HG03460 (cell line): ENCODE measurements around the gene BRAP.
"Not testable (repeated sequence)": the region's sequence is repeated elsewhere in the genome, so short reads cannot be mapped to it uniquely, and the experiment has no call there.

Experiments used
- ATAC-seq: cut with Tn5 transposase; IDR thresholded peaks from one replicate; pipeline ENCODE4 v1.9.1; 2021; ENCODE audit not compliant: unreplicated experiment

The BRAP gene

DNA sequence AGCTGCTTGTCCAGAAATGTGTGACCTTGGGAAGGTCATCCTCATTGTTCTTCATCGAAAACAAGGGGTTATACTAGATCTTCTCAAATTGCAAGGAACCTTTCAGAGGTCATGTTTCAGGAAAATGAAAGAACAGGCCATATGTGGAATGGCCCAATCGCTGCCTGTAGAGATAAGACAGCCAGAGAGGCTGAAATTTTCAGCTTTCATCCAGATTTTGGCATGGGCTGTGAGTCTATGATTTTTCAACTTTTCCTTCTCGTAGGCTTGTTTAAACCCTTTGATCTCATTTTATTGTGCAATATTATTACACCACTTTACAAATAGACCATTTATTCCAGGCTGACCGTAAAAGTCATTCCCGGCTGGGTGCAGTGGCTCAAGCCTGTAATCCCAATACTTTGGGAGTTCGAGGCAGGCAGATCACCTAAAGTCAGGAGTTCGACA is 69.6 kb downstream of the BRAP start:
- ATAC-seq: no peak

DNA sequence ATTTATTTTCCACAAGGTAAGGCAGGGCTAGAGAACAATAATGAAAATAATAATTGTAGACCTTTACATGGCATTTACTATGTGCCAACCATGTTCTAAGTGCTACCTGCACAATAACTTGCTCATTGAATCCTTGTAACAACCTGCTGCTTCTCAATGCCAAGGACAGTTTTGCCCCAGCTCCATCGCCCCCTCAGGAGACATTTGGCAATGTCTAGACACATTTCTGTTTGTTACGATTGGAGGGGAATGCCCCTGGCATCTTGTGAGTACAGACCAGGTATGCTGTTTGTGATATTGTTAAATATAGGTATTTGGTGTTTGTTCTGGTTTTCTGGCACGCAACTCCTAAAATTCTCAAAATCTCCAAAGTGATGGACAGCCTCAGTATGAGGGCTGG is 78.5 kb downstream of the BRAP start:
- no peak for ATAC-seq

DNA sequence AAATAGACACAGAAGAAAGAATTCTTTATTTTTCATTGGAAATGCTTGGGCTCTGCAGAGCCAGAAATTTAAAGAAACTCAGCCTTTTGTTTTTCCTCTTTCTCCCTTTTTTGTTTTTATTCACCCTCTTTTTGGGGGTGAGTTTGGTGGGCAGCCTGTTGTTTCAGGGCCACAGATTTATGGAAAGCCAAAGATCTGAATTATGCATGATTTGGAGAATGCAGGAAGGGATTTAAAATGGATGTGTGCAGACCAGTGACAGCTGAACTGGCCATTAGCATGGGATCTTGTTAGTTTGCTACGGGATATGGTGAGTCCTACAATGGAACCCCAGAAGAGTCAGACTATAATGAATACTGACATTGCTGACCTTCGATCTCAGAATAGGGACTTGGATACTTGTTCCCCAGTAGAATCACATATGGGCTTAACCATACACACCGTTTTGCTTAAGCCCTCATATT is 79.0 kb downstream of the BRAP start:
- no peak for ATAC-seq

DNA sequence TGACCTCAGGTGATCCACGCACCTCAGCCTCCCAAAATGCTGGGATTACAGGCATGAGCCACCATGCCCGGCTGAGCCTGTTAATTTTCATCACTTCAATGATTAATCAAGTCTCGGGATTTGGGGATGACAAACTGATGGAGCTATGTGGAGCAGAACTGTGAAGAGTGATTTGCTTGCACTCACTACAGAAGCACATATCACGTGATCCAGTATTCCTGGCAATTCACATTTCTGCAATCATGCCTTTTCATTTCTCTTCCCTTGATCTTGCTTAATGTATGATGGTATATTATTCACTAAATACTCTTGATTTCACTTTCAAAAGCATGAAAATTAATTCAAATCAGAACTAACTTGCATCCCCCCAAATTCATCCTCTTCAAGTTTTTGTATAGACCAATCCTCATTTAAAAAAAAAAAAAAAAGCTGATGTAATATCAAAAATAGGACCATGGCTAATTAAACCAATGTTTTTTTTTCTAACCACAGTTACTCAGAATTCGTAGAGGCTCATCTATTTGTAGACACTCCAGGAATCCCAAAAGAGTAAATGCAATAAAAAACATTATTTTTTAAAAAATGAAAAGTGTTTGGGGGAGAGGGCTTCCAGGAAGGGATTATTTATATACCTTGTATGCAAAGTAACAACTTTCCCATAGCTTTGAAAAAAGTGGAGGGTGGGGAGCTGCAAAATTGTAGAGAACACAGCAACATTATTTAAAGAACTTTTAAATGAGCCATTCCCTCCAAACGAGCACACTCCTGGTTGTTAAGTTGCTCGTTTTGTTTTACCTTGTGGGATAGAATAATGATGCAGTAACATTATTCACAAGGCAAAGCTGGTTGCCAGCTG is 79.6 kb downstream of the BRAP start:
- ATAC-seq: no peak

DNA sequence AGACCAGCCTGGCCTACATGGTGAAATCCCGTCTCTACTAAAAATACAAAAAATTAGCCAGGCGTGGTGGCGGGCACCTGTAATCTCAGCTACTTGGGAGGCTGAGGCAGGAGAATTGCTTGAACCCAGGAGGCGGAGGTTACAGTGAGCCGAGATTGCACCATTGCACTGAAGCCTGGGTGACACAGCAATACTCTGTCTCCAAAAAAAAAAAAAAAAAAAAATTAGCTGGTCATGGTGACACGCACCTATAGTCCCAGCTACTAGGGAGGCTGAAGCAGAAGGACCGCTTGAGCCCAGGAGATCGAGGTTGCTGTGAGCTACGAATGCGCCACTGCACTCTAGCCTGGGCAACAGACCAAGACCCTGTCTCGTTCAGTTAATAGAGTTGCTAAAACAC is 82.9 kb downstream of the BRAP start:
- ATAC-seq: not testable (repeated sequence)

DNA sequence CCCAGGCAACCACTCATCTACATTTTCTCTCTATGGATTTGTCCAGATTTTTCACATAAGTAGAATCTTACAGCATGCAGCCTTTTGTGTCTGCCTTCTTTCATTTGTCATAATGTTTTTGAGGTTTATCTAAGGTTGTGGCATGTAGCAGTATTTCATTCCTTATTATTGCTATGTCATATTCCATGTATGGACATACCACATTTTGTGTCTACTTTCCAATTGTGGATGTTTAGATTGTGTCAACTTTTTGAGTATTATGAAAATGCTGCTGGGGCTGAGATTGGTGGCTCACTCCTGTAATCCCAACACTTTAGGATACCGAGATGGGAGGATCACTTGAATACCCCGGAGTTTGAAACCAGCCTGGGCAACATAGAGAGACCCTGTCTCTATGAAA is 83.4 kb downstream of the BRAP start:
- no peak for ATAC-seq

DNA sequence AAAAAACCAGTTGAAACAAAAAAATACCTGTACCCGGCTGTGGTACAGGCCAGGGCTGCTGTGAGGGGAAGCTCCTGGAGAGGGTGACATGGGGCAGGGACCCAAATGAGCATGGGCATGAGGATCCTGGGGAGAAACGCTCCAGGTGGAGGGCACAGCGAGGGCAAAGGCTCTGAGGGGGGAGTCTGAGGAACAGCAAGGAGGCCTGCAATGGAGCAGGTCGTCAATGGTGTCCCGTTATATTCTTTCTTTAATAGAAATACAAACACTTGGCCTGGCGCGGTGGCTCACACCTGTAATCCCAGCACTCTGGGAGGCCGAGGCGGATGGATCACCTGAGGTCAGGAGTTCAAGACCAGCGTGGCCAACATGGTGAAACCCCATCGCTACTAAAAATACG is 84.8 kb downstream of the BRAP start:
- ATAC-seq: not testable (repeated sequence)

DNA sequence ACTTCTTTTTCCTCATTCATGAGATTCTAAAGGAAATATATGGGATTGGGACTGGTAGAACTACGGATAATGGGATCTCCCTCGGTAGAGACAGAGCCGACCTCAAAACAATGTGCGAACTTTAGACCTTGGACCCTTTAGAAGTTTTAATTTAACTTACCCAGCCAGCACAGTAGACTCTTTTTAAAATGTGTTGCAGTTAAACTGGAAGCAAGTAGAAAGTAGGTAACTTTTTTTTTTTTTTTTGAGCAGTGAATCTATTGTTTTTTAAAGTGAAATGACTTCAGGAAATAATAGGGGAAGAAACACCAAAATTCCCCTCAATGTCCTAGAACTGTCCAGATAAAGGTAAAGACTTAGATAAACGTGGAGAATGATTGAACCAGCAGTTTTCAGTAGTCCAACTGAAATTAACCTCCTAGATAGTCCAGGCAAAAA is 85.5 kb downstream of the BRAP start:
- no peak for ATAC-seq

DNA sequence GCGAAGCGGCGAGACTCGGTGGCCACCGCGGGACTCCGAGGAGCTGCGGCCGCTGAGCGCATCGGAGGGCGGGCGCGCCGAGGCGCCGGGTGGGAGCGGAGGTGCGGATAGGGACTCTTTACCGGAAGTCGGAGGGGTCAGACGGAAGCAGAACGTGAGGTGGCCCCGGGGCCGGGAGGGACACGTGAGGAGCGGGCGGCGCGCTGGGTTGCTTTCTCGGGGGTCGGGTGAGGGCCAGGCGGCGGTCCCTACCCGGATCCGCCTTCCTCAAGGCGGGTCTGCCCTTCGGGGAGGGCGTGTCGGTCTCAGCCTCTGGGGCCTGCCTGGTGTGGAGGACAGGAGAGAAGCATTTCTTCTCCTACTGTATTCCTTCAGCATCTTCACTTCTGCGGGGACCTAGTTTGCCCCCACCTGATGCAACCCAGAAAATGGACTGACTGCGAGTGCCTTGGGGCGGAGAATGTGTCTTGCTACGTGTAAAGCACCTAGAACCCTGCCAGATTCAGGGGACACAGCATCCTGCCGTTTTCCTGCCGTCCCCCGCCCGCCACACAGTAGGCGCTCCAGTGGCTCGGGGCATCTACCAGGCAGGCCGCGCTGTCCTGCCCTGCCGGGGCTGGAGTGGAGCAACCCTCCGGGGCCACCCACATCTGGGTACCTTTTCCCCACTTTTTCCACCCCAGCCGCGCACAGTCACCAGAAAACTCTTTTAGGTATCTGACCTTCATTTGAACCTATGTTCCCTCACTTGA is 86.1 kb downstream of the BRAP start:
- ATAC-seq: peak; percentile 66

DNA sequence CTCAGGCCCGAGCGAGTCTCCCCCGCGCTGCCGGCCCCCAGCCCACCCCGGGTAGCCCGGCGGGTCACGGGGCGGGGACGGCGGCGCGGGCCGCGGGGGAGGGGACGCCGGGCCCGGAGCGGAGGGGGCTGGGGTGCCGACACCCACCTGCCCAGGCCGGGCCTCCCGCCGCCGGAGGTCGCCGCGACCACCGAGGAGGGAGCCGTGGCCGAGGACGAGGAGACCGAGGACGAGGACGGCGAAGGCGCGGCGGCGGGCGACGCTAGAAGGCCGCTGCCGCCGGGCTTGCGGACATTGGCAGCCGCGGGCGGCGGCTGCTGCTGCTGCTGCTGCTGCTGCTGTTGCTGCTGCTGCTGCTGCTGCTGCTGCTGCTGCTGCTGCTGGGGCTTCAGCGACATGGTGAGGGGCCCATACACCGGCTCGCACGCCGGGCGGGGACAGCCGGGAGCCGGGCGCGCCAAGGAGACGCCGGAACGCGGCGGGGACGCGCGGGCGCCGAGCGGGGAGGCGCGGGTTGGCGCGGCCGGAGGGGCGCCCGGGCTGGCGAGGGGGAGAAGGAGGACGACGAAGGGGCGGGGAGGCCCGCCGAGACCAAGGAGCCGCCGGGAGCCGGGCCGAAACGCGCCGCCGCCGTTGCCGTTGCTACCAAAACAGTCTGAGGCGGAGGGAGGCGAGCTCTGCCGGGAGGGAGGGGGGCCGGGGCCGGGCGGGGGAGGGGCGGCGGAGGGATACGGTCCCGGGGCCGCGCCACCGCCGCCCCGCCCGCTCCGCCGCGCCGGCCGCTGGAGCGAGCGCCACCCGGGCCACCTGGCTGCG is 86.9 kb downstream of the BRAP start, which contains the start of gene ATXN2:
TSS of gene ATXN2 (minus strand) at position 679 of the 816 bp plus-strand sequence. CDS start at position 398, 281 bp downstream.
- ATAC-seq: peak; percentile 40

DNA sequence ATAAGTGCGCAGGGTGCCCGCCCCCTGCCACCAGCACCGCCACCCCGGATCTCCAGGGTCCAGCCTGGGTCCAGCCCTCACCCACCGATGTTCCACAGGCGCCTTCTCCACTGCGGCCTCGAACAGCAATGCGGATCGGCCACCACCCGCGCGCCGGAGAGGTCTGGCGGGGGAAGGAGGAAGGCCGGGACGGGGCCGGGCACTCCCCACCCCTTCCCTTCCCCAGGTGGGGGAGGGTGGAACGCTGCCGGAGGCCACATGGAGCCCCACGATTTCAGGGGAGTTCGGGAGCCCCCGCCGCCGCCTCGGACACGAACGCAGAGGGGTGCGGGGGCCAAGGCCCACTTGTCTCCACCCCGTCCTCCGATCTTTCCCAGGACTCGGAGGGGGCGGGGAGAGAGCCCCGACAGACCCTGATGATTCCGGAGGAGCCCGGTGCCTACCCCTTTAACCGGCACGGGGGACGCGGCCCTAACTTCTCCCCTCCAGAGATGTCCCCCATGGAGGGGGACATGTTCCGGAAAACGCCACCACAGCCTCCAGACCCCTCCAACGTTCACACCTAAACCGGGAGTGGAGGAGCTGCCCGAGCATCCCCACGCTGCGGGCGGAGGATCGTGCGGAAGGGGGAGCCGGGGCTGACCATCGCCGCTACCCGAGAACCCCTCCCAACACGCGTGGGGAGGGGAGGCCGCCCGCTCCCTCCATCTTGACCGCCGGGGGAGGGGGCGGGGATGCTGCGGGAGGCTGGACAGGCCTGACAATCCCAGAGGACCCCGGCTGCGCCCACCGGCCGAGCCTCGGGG is 87.7 kb downstream of the BRAP start:
- ATAC-seq: peak; percentile 9

DNA sequence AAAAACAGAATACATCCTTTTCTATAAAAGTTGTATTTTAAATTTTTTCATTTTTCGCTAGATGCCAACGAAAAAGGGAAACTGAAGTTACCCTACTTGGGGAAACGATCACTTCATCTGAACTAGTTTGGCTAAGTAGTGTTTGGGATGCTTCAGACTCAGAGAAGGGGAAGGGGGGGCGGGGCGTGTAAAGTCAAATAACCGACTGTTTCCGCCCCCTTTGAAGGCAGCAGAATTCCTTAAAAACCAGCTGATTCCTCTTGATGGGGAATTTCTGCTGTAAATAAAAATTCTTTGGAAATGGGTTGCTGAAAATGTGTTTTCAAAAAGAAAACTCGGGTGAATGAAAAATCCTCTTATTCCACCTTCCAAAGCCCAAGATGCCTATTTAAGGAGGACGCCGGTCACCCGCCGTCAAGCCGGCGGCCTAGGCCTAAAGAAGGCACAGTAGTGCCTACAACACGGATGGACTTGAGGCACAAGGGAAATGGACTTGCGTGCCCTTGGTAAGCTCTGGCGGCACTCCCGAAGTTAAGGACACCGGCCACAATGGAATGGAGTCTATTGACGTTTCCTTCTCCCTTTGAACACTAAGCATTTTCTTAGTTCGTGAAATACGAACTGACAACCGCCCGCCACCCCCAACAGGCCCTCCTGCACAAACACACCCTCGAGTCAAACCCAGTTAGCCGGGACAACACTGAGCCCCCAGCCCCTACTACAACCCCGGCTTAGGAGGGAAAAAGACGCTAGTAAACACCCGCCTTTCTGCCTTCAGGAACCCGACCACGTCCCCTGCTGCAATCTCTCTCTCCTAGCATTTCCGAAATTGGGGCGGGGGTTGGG is 88.5 kb downstream of the BRAP start:
- no peak for ATAC-seq

DNA sequence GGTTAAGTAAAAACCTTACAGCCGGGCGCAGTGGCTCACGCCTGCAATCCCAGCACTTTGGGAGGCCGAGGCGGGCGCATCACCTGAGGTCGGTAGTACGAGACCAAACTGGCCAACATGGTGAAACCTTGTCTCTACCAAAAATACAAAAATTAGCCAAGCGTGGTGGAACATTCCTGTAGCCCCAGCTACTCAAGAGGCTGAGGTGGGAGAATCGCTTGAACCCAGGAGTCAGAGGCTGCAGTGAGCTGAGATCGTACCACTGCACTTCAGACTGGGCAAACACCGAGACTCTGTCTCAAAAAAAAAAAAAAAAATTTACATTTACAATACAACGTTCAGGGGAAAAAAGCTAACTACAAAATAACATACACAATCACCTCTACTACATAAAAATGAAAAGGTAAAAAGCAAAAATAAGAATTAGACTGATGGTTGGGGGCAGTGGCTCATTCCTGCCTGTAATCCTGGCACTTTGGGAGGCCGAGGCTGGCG is 90.4 kb downstream of the BRAP start:
- not testable (repeated sequence) for ATAC-seq
